Measurements from ENCODE around the gene ATP23.

ATP23 gene

DNA sequence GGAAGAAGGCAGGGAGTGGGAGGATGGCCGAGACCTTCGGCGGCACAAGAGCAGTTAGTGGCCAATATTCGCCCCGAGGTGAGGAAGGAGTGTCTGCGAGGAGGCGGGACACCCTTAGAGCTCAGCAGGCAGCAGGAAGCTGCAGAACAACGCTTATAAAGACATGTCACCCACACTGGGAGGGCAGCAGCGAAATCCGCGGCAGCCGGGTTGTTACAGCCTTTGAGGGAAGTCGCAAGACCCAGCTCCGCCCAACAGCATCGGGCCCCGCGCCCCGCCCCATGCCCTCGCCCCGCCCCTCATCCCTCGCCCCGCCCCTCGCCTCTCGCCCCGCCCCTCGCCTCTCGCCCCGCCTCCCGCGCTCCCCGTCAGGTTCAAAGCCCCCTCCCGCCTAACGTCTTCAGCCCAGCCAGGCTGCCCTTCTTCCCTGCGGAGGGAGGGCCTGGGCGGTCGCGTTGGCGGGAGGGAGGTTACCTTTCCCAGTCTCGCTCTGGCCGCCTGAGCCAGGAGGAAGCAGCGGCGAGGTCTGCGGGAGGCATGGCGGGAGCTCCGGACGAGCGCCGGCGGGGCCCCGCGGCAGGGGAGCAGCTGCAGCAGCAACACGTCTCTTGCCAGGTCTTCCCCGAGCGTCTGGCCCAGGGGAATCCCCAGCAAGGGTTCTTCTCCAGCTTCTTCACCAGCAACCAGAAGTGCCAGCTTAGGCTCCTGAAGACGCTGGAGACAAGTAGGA lies at the start of gene ATP23:
TSS of gene ATP23 (plus strand) at position 403 of the 730 bp plus-strand sequence. CDS start at position 538, 135 bp downstream.
- peak; percentile 86 for DNase-seq

- no peak for DNase-seq
Observed at GRCh38 chr12:57892232-57892972, 49.0 kb upstream of the ATP23 start.

- DNase-seq: no peak
Observed at GRCh38 chr12:57893431-57894353, 47.7 kb upstream of the ATP23 start.

- no peak for DNase-seq
Observed at GRCh38 chr12:57894399-57895292, 46.7 kb upstream of the ATP23 start.

GRCh38 chr12:57895389-57896114 lies 45.8 kb upstream of the ATP23 start:
- no peak for DNase-seq

DNA sequence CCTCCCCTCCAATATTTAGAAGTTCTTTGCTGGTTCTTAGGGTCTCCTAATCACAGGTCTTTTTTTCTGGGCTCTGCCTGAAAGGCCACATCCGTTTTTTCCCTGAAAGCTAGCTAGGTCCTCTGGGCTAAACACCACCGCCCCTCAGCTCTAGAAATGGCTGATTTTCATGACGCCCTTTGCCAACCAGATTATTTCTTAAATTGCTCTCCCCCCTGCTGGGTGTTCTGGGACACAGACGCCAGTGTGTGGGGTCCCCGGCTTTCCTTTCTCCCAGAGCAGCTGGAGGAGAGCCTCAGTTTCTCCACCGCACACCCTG lies 45.3 kb upstream of the ATP23 start:
- no peak for DNase-seq

DNA sequence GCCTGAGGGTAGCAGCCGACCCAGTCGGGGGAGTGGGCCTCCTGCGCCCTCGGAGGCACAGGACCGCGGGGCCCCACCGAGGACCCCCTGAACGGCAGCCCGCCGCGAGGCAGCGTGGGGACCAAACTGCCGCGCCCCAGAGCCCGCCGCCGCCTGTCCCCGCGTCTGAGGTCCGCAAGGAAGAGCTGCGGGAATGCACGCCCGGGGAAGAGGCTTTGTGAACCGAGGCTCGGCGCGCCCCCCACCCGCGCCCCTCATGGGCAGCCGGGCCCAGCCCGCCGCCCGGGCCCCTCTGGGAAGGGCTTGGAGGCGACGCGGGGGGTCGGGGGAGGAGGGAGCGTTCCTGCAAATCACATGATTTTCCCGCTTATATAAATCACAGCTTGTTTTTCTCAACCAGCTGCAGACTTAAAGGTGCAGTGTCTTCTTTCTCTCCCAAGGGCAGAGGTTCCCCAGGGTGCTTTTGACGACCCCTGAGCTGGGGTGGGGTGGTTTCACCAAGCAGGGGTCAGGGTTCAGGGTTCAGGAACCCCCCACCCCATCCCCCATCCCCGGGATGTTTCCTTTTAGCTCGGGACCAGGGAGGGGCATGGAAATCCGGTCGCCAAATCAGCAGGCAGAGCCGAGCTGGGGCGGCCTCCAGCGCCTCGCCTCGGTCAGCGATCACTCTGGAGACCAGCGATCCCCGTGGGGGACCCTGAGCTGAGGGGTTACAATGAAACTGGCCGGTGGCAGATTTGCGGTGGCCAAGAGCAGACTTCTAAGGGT lies 44.7 kb upstream of the ATP23 start:
- DNase-seq: no peak

GRCh38 chr12:57897286-57897974 lies 43.9 kb upstream of the ATP23 start:
- DNase-seq: no peak

DNA sequence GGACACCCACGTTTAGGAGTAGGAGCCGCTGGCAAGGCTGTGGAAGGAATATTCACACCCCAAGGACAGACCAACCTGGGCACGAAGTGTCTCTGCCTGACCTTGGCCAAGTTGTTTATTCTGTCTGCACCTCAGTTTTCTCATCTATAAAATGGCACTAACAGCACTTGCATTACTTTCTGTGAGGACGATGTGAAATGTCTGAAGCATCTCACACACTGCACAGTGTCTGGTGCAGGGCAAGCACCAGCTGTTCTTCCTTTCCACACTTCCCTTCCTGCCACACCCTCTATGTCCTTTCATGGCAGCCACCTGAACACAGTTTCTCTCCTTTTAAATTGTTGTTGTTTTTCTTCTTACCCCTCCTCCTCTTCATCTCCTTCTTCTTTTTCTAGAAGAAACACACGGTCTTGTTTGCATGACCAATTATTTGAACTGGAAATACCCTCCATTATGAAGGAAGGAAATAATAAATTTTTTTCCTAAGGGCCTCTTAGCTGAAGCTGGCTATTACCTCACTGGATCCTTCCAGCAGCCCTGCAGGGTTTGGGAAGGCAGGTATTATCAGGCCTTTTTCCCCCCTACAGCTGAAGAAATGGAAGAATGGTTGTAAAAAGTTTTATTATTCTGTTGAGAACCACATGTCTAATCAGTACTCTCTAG lies 42.9 kb upstream of the ATP23 start:
- no peak for DNase-seq

DNA sequence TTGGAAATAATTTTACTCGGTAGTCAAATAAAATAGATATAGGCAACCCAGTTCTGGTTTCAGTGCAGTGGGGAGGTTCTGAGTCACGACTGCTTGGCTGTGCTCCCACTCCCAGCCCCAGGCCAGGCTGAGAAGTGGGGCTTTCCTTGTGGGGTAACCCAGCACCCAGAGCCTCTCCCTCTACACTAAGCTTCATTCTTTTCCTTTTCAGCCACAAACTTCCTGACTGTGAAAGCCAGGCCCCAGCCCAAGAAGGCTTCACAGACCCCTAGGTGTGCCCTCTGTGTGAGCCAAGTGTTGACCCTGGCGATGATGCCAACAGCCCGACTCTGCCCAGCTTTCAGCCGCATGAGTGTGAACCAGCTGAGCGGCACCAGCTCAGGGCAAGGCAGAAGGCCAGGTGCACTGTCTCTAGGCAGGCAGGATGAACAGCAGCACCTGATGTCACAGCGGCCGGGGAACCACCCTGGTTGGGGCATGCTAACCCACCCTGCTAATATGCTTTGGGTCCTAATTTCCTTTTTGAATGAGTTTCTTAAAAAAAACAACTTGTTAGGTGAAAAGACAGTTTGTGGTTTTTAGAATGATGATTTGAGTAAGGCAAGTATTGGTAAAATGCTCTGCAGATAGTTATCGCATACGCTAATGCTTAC lies 42.2 kb upstream of the ATP23 start:
- DNase-seq: peak; percentile 65

DNA sequence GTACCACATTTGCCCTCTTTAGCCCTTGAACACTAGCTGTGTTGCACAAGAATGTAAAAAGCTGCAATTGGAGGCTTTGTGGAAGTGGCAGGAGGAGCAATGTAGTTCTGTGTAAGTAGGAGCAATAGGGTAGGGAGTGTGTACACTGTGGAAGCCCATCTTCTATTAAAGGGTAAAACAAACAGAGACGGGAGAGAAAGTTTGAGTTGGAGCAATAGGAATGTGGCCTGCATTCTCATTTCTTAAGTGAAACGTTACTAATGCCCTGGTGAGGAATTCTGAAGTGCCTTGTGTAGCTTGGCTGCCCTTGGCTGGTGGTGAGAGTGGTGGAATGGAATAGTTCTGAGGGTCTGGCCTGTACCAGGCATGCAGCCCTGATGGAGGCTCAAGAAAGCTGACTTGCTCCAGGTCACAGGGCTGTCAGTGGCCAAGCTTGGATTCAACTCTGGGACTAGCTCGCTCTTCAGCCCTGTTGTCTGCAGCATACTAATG lies 38.8 kb upstream of the ATP23 start:
- no peak for DNase-seq

DNA sequence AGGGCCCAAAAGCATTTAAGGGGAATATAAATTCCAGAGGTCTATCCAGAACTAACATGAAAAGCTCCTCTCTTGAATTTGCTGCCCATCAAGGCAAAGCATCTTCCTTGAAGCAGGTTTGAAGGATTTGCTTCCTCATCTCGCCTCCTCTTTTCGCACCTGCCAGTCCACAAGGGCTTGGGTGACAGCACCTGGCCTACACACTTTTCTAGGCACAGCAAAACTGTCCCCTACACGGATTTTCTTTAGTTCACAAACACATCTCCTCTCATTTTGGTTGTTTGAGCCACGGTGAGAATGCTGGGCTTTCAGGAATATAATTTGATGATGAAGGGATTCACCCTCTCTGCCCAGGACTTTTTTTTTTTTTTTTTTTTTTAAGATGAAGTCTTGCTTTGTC lies 36.9 kb upstream of the ATP23 start:
- DNase-seq: no peak

- peak; percentile 72 for DNase-seq
Observed at GRCh38 chr12:57904848-57905811, 36.2 kb upstream of the ATP23 start.

- no peak for DNase-seq
Observed at GRCh38 chr12:57905812-57906475, 35.4 kb upstream of the ATP23 start.

- DNase-seq: no peak
Observed at GRCh38 chr12:57906821-57907220, 34.5 kb upstream of the ATP23 start.

GRCh38 chr12:57907281-57907680 lies 34.1 kb upstream of the ATP23 start:
- no peak for DNase-seq

GRCh38 chr12:57908511-57908910 lies 32.9 kb upstream of the ATP23 start:
- DNase-seq: no peak

Measured in activated CD4-positive, alpha-beta T cell treated with anti-CD3 and anti-CD28 coated beads for 1 hour (primary cell).